ENCODE results near the gene CIB4.

CIB4 gene

GRCh38 chr2:26682155-26682554 lies 41.0 kb upstream of the CIB4 start:
- no peak for DNase-seq (ENCODE audit: low read depth)
- no peak for TF ChIP-seq CTCF (IDR thresholded peaks at IDR 0.05; ENCODE audit: insufficient read depth, low read depth, low read length, missing control alignments)

GRCh38 chr2:26681656-26682055 lies 40.5 kb upstream of the CIB4 start:
- TF ChIP-seq CTCF (IDR thresholded peaks at IDR 0.05; ENCODE audit: insufficient read depth, low read depth, low read length, missing control alignments), result no peak
- no peak for DNase-seq (ENCODE audit: low read depth)
- H3K4me3 ChIP-seq (ENCODE audit: low read depth, low read length), result no peak overlapping the region

More at GRCh38 chr2:26682155-26682554, 41.0 kb upstream of the CIB4 start:
- H3K4me3 ChIP-seq (ENCODE audit: low read depth, low read length), result no peak overlapping the region

GRCh38 chr2:26679867-26680266 lies 38.7 kb upstream of the CIB4 start:
- no peak for DNase-seq (ENCODE audit: low read depth)
- TF ChIP-seq CTCF (IDR thresholded peaks at IDR 0.05; ENCODE audit: insufficient read depth, low read depth, low read length, missing control alignments), result no peak
- no peak overlapping the region for H3K4me3 ChIP-seq (ENCODE audit: low read depth, low read length)

GRCh38 chr2:26678035-26678434 lies 36.9 kb upstream of the CIB4 start:
- no peak overlapping the region for H3K4me3 ChIP-seq (ENCODE audit: low read depth, low read length)
- DNase-seq (ENCODE audit: low read depth), result no peak
- no peak for TF ChIP-seq CTCF (IDR thresholded peaks at IDR 0.05; ENCODE audit: insufficient read depth, low read depth, low read length, missing control alignments)

GRCh38 chr2:26675651-26676255 lies 34.6 kb upstream of the CIB4 start:
- H3K4me3 ChIP-seq (ENCODE audit: low read depth, low read length), result no peak overlapping the region

GRCh38 chr2:26674771-26675170 lies 33.6 kb upstream of the CIB4 start:
- TF ChIP-seq CTCF (IDR thresholded peaks at IDR 0.05; ENCODE audit: insufficient read depth, low read depth, low read length, missing control alignments), result no peak
- H3K4me3 ChIP-seq (ENCODE audit: low read depth, low read length), result no peak overlapping the region
- no peak for DNase-seq (ENCODE audit: low read depth)

More at GRCh38 chr2:26675651-26676255, 34.6 kb upstream of the CIB4 start:
- no peak for TF ChIP-seq CTCF (IDR thresholded peaks at IDR 0.05; ENCODE audit: insufficient read depth, low read depth, low read length, missing control alignments)
- no peak for DNase-seq (ENCODE audit: low read depth)
